A549 (cell line): Measurements from ENCODE around the gene KRT79. TPM values are rescaled to one million over a fixed set of nuclear protein-coding genes. Genes with fewer than 3 reads are reported as not detected.

Experiments
- ATAC-seq, 2 experiments: fragments of 200-7000 bp in 1 of 2; fragments of >200 bp in 1 of 2; cut with Nextera tagmentation in 1 of 2; cut with Tn5 transposase in 1 of 2; 3 replicates each; pipeline versions ENCODE4 v1.8.0 to v1.9.1; 2018 to 2020; ENCODE audit warnings: mild to moderate bottlenecking in 1 of 2, moderate library complexity in 1 of 2
- CTCF ChIA-PET: fragments of 300-600 bp; sonication (Branson Sonifier 250); formaldehyde crosslinking; extraction: SDS; loops from one replicate; lab custom pipeline; 2021; ENCODE audit warnings: antibody characterized with exemption, inconsistent platforms; lab: Yijun Ruan, JAX
- POLR2A ChIA-PET: fragments of 350-600 bp; formaldehyde crosslinking; extraction: SDS; loops from one replicate; lab custom pipeline; 2021; ENCODE audit warnings: antibody characterized with exemption, inconsistent platforms; lab: Yijun Ruan, JAX
- DNase-seq, 2 experiments: peaks; one replicate each; pipeline versions ENCODE4 v3.0.0 to v3.0.0-alpha.2; 2011 to 2016; ENCODE audit warnings: low read depth in 1 of 2, low spot score in 1 of 2
- FAIRE-seq: peaks from 2 replicates; lab custom pipeline; 2011; peaks lifted over from hg19 to GRCh38; lab: Jason Lieb, UNC
- H3K27ac ChIP-seq, 2 experiments: fragments of >200 bp; sonication (Bioruptor Twin); formaldehyde crosslinking; 3 replicates each; pipeline ENCODE4 v1.5.1; 2016 to 2017
- H3K4me1 ChIP-seq: fragments of >200 bp; sonication (Bioruptor Twin); formaldehyde crosslinking; 3 replicates; pipeline ENCODE4 v1.6.1; 2016
- H3K4me2 ChIP-seq: fragments of >200 bp; sonication (Bioruptor Twin); formaldehyde crosslinking; 3 replicates; pipeline ENCODE4 v1.6.1; 2016
- H3K4me3 ChIP-seq: fragments of >200 bp; sonication (Bioruptor Twin); formaldehyde crosslinking; 3 replicates; pipeline ENCODE4 v1.5.1; 2016
- H3K9me3 ChIP-seq: fragments of >200 bp; sonication (Bioruptor Twin); formaldehyde crosslinking; 3 replicates; pipeline ENCODE4 v1.6.1; 2016
- BHLHE40 ChIP-seq: IDR thresholded peaks from 2 replicates; pipeline ENCODE4 v1.6.1; 2012; ENCODE audit warnings: low read depth, low read length, inconsistent platforms
- CBX2 ChIP-seq: fragments of 200-600 bp; sonication (generic); IDR thresholded peaks from 2 replicates; pipeline ENCODE4 v1.6.1; 2016; ENCODE audit warnings: low read depth, mild to moderate bottlenecking, borderline replicate concordance
- CBX8 ChIP-seq: fragments of 200-600 bp; sonication (generic); IDR thresholded peaks from 2 replicates; pipeline ENCODE4 v1.6.1; 2016
- CEBPB ChIP-seq, 2 experiments: fragments of >200 bp in 1 of 2; sonication (Bioruptor Twin) in 1 of 2; formaldehyde crosslinking in 1 of 2; IDR thresholded peaks; 2 replicates each; pipeline ENCODE4 v1.6.1; 2012 to 2016
- CHD2 ChIP-seq: fragments of 150-350 bp; IDR thresholded peaks from 2 replicates; pipeline ENCODE4 v1.6.1; 2014; ENCODE audit warnings: low read length; ENCODE audit not compliant: partially characterized antibody
- CHD4 ChIP-seq: fragments of 200-600 bp; sonication (generic); IDR thresholded peaks from 2 replicates; pipeline ENCODE4 v1.6.1; 2016; ENCODE audit warnings: antibody characterized with exemption, mild to moderate bottlenecking, borderline replicate concordance
- EHF ChIP-seq: fragments of 250-450 bp; sonication (Bioruptor Pico); IDR thresholded peaks from 2 replicates; pipeline ENCODE4 v1.5.0; 2020; ENCODE audit warnings: mild to moderate bottlenecking
- EP300 ChIP-seq, 2 experiments: fragments of >200 bp; sonication (Bioruptor Twin); formaldehyde crosslinking; IDR thresholded peaks; 2 replicates in 1 of 2; 3 replicates in 1 of 2; pipeline ENCODE4 v1.6.1; 2016 to 2017
- GATA3 ChIP-seq: IDR thresholded peaks from 2 replicates; pipeline ENCODE4 v1.6.1; 2012; ENCODE audit warnings: borderline replicate concordance
- HDAC2 ChIP-seq: fragments of 200-600 bp; sonication (generic); IDR thresholded peaks from 2 replicates; pipeline ENCODE4 v1.6.1; 2016
- JUNB ChIP-seq: fragments of >200 bp; sonication (Bioruptor Twin); formaldehyde crosslinking; IDR thresholded peaks from 2 replicates; pipeline ENCODE4 v1.6.1; 2016
- MAFK ChIP-seq: fragments of 450-650 bp; IDR thresholded peaks from 2 replicates; pipeline ENCODE4 v1.6.1; 2014; ENCODE audit not compliant: partially characterized antibody
- MAZ ChIP-seq: fragments of 150-350 bp; IDR thresholded peaks from 2 replicates; pipeline ENCODE4 v1.6.1; 2014; ENCODE audit warnings: antibody characterized with exemption, low read depth, low read length, borderline replicate concordance
- NR3C1 ChIP-seq: fragments of >200 bp; sonication (Bioruptor Twin); formaldehyde crosslinking; IDR thresholded peaks from 3 replicates; pipeline ENCODE4 v1.6.1; 2017
- PHF8 ChIP-seq: fragments of 200-600 bp; sonication (generic); IDR thresholded peaks from 2 replicates; pipeline ENCODE4 v1.6.1; 2016; ENCODE audit warnings: low read depth, mild to moderate bottlenecking, antibody characterized with exemption, moderate library complexity, borderline replicate concordance
- POLR2A ChIP-seq: IDR thresholded peaks from 2 replicates; pipeline ENCODE4 v1.6.1; 2012; ENCODE audit warnings: mild to moderate bottlenecking, low read length
- RARB ChIP-seq: fragments of 250-450 bp; sonication (Bioruptor Pico); IDR thresholded peaks from 2 replicates; pipeline ENCODE4 v1.8.0; 2021; ENCODE audit warnings: mild to moderate bottlenecking, moderate library complexity
- SREBF2 ChIP-seq: fragments of 450-650 bp; IDR thresholded peaks from 2 replicates; pipeline ENCODE4 v1.6.1; 2014; ENCODE audit warnings: mild to moderate bottlenecking, moderate library complexity
- ZFP36 ChIP-seq: fragments of 450-650 bp; IDR thresholded peaks from 2 replicates; pipeline ENCODE4 v1.6.1; 2014; ENCODE audit warnings: borderline replicate concordance; ENCODE audit not compliant: partially characterized antibody
- ZSCAN20 ChIP-seq: fragments of 250-450 bp; sonication (Bioruptor Pico); IDR thresholded peaks from 2 replicates; pipeline ENCODE4 v1.8.0; 2022; ENCODE audit warnings: mild to moderate bottlenecking, moderate library complexity
- WGBS: methylation state at CpG from one replicate; pipeline ENCODE4 v1.1.6; 2017; ENCODE audit errors: missing lambda C conversion rate; 5-methylcytosine and 5-hydroxymethylcytosine counted together
- polyA plus RNA-seq, 4 experiments: library from polyadenylated mRNA; depleted of rRNA in 3 of 4; stranded (reverse); fragments of >200 nt; fragmentation: RNase III in 1 of 4; extraction: RNeasy Plus Mini Kit Qiagen cat#74134 plus additional on column Dnase treatment in 1 of 4; gene quantifications; 2 replicates in 3 of 4; 3 replicates in 1 of 4; pipeline ENCODE4 v1.2.3, GENCODE V29; 2011 to 2017
- TF ChIP-seq, protein P1 (sequence below): fragments of 250-450 bp; sonication (Bioruptor Pico); IDR thresholded peaks from 2 replicates; pipeline ENCODE4 v1.5.0; 2021; ENCODE audit warnings: mild to moderate bottlenecking, moderate library complexity, borderline replicate concordance
- TF ChIP-seq, protein P2 (sequence below): IDR thresholded peaks from 2 replicates; pipeline ENCODE4 v1.6.1; 2012
- TF ChIP-seq, protein P3 (sequence below): fragments of 150-350 bp; IDR thresholded peaks from 2 replicates; pipeline ENCODE4 v1.6.1; 2014; ENCODE audit warnings: low read depth, mild to moderate bottlenecking, low read length
- TF ChIP-seq, protein P4 (sequence below): fragments of 200-600 bp; sonication (generic); IDR thresholded peaks from 2 replicates; pipeline ENCODE4 v1.6.1; 2016; ENCODE audit warnings: antibody characterized with exemption, mild to moderate bottlenecking, moderate library complexity

Gene KRT79
- polyA plus RNA-seq, 2 of the 4 experiments (the other 2 are of a cell fraction) = 0.05 TPM; not detected in 1

DNA sequence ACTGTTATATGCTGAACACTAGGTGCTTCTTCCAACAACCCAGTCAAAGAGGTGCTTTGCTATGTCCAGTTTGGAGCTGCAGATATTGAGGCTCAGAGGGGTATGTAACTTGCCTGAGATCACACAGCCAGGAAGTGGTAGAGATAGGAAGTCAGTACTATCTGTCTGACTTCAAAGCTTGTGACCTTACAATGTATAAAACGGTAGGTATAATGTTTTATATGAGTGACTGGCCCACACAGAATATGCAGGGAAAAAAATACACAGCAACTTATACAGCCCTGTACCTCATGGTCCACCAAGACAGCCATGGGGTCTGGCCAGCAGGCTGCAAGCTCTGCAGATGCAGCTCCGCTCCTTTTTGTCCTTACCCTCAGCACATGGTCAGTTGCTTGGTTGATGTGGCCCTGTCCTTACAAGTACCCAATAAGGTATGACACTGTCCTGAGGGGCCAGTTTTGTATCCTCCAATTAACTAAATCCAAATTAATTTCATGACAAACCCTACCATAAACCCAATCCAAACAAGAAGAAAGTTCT is 16.3 kb downstream of the KRT79 start:
- 92% methylated on average over 2 of the region's 2 CpGs for WGBS
- ATAC-seq (no peak), DNase-seq (no peak), FAIRE-seq (no peak)
- no peak overlapping the region for H3K4me2 ChIP-seq
- no peaks in the 10 kb centered on the region for H3K9me3 ChIP-seq
- no peak overlapping the region for H3K4me3 ChIP-seq
- H3K4me1 ChIP-seq = peaks cover 46% of the 10 kb centered on the region
- POLR2A ChIA-PET = interaction anchor here (0.5 kb wide), 1 partner anchor 485 kb away, joined by 3 read pairs; no protein-coding TSS in a partner anchor
- H3K27ac ChIP-seq = no peak overlapping the region; a peak in 1 of 6 replicates
- TF ChIP-seq POLR2A (no peak), CHD2 (no peak), CEBPB (IDR thresholded peaks at IDR 0.05) (no peak), CBX8 (no peak), MAFK (no peak), EP300 (IDR thresholded peaks at IDR 0.05) (no peak), BHLHE40 (no peak), SREBF2 (no peak), ZFP36 (no peak), PHF8 (no peak), RARB (CRISPR knock-in tag) (no peak), JUNB (no peak), HDAC2 (no peak), CBX2 (no peak)
- TF ChIP-seq, protein P1, sequence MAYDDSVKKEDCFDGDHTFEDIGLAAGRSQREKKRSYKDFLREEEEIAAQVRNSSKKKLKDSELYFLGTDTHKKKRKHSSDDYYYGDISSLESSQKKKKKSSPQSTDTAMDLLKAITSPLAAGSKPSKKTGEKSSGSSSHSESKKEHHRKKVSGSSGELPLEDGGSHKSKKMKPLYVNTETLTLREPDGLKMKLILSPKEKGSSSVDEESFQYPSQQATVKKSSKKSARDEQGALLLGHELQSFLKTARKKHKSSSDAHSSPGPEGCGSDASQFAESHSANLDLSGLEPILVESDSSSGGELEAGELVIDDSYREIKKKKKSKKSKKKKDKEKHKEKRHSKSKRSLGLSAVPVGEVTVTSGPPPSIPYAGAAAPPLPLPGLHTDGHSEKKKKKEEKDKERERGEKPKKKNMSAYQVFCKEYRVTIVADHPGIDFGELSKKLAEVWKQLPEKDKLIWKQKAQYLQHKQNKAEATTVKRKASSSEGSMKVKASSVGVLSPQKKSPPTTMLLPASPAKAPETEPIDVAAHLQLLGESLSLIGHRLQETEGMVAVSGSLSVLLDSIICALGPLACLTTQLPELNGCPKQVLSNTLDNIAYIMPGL (CRISPR knock-in tag) = no peak
- TF ChIP-seq, protein P2, sequence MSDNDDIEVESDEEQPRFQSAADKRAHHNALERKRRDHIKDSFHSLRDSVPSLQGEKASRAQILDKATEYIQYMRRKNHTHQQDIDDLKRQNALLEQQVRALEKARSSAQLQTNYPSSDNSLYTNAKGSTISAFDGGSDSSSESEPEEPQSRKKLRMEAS = no peak
- TF ChIP-seq, protein P3, sequence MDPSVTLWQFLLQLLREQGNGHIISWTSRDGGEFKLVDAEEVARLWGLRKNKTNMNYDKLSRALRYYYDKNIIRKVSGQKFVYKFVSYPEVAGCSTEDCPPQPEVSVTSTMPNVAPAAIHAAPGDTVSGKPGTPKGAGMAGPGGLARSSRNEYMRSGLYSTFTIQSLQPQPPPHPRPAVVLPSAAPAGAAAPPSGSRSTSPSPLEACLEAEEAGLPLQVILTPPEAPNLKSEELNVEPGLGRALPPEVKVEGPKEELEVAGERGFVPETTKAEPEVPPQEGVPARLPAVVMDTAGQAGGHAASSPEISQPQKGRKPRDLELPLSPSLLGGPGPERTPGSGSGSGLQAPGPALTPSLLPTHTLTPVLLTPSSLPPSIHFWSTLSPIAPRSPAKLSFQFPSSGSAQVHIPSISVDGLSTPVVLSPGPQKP = no peak
- TF ChIP-seq, protein P4, sequence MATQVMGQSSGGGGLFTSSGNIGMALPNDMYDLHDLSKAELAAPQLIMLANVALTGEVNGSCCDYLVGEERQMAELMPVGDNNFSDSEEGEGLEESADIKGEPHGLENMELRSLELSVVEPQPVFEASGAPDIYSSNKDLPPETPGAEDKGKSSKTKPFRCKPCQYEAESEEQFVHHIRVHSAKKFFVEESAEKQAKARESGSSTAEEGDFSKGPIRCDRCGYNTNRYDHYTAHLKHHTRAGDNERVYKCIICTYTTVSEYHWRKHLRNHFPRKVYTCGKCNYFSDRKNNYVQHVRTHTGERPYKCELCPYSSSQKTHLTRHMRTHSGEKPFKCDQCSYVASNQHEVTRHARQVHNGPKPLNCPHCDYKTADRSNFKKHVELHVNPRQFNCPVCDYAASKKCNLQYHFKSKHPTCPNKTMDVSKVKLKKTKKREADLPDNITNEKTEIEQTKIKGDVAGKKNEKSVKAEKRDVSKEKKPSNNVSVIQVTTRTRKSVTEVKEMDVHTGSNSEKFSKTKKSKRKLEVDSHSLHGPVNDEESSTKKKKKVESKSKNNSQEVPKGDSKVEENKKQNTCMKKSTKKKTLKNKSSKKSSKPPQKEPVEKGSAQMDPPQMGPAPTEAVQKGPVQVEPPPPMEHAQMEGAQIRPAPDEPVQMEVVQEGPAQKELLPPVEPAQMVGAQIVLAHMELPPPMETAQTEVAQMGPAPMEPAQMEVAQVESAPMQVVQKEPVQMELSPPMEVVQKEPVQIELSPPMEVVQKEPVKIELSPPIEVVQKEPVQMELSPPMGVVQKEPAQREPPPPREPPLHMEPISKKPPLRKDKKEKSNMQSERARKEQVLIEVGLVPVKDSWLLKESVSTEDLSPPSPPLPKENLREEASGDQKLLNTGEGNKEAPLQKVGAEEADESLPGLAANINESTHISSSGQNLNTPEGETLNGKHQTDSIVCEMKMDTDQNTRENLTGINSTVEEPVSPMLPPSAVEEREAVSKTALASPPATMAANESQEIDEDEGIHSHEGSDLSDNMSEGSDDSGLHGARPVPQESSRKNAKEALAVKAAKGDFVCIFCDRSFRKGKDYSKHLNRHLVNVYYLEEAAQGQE = no peak
- CTCF ChIA-PET = interaction anchor here (0.7 to 2.2 kb wide), 8 partner anchors 9 to 234 kb away, joined by 3 to 5 read pairs (median 4); no protein-coding TSS in a partner anchor

DNA sequence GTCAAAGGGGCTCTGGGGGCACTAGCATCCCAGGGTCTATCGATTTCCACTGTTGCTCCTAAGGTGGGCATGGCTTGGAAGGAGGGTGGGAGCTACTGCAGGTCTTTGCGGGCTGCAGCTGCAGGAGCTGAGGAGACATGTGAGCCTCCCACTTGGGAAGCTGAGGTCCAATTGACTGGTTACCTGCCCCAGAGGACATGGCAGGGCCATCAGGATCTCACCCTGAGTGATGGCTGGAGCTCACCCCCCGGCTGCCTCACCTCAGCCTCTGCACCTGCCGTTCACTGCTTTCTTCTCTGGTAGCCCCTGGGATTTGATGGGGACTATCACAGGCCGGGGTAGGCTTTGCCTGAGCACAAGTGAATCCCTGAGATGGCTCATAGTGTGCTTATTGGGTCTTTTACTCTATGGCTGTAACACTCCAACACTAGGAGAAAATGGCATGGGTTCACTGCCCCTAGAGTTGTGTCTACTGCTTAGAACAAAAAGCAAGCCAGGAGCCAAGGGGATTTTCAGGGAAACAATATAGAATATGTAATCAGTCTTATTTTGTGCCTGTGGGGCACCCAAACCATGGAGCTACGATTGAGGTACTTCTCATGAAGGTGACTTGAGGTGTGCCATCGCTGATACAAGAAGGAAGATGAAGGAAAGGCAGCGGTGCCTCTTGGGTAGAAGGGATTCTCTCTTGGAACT is 17.0 kb downstream of the KRT79 start:
- POLR2A ChIA-PET = no interaction called here
- no peak for TF ChIP-seq NR3C1
- TF ChIP-seq EHF (CRISPR knock-in tag) = no peak
- no peak for TF ChIP-seq ZFP36
- no peak for TF ChIP-seq CHD4
- TF ChIP-seq CHD2 = no peak
- TF ChIP-seq HDAC2 = no peak
- no peak for TF ChIP-seq GATA3
- TF ChIP-seq, protein P3 = no peak
- no peak for TF ChIP-seq ZSCAN20
- TF ChIP-seq MAZ = no peak
- no peak for TF ChIP-seq EP300 (IDR thresholded peaks at IDR 0.05)
- TF ChIP-seq CBX2 = no peak
- TF ChIP-seq, all 56 proteins: peak for 0
- no peak for ATAC-seq
- peaks cover 39% of the 10 kb centered on the region for H3K4me1 ChIP-seq
- FAIRE-seq = no peak
- no peak overlapping the region for H3K4me3 ChIP-seq
- H3K27ac ChIP-seq = no peak overlapping the region
- DNase-seq = no peak
- CTCF ChIA-PET = interaction anchor here (0.6 to 2.2 kb wide), 12 partner anchors 8 to 379 kb away, joined by 3 to 5 read pairs (median 4); no protein-coding TSS in a partner anchor
- no peak overlapping the region for H3K4me2 ChIP-seq
- WGBS = 86% methylated on average over 7 of the region's 8 CpGs
- no peaks in the 10 kb centered on the region for H3K9me3 ChIP-seq
